PC-3 (cell line): ENCODE measurements around the gene PTCD2. TPM values are rescaled to one million over a fixed set of nuclear protein-coding genes. Genes with fewer than 3 reads are reported as not detected.
"Not testable (repeated sequence)": the region's sequence is repeated elsewhere in the genome, so short reads cannot be mapped to it uniquely, and the experiment has no call there.

Experiments
- ATAC-seq: fragments of 200-7000 bp; cut with Tn5 transposase; 2 replicates; pipeline ENCODE4 v1.9.1; 2020; ENCODE audit warnings: mild to moderate bottlenecking, moderate library complexity
- BruUV-seq: library from RNA; stranded (reverse); fragments of 400-500 nt; replicated peaks from 2 replicates; lab custom pipeline; 2021; lab: Mats Ljungman, UMichigan
- CTCF ChIA-PET: fragments of 300-600 bp; sonication (Branson Sonifier 250); formaldehyde crosslinking; loops from one replicate; lab custom pipeline; 2022; ENCODE audit warnings: antibody characterized with exemption; lab: Charles Lee
- POLR2A ChIA-PET: fragments of 300-600 bp; sonication (Branson Sonifier 250); formaldehyde crosslinking; loops from one replicate; lab custom pipeline; 2022; ENCODE audit warnings: antibody characterized with exemption; ENCODE audit not compliant: unreplicated experiment; lab: Charles Lee
- DNase-seq: peaks from one replicate; pipeline ENCODE4 v3.0.0-alpha.2; 2015
- H2AFZ ChIP-seq: fragments of 300-600 bp; sonication (generic); 2 replicates; pipeline ENCODE4 v1.6.0; 2016; ENCODE audit warnings: antibody characterized with exemption, low read length
- H3F3A ChIP-seq: fragments of 300-600 bp; sonication (generic); one replicate; pipeline ENCODE4 v1.6.0; 2017; ENCODE audit warnings: antibody characterized with exemption, low read length, control low read depth, mild to moderate bottlenecking; ENCODE audit not compliant: unreplicated experiment
- H3K27ac ChIP-seq: fragments of 300-600 bp; sonication (generic); 2 replicates; pipeline ENCODE4 v1.5.1; 2016; ENCODE audit warnings: mild to moderate bottlenecking, low read length
- H3K27me3 ChIP-seq: fragments of 300-600 bp; sonication (generic); 2 replicates; pipeline ENCODE4 v1.6.1; 2016; ENCODE audit warnings: low read length, mixed read lengths
- H3K36me3 ChIP-seq: fragments of 300-600 bp; sonication (generic); 2 replicates; pipeline ENCODE4 v1.6.1; 2016; ENCODE audit warnings: low read depth, mixed run types, low read length, mixed read lengths
- H3K4me1 ChIP-seq: fragments of 300-600 bp; sonication (generic); 2 replicates; pipeline ENCODE4 v1.5.1; 2016; ENCODE audit warnings: low read length; ENCODE audit not compliant: insufficient read depth
- H3K4me2 ChIP-seq: fragments of 300-600 bp; sonication (generic); 2 replicates; pipeline ENCODE4 v1.6.0; 2016; ENCODE audit warnings: low read length
- H3K4me3 ChIP-seq: fragments of 300-600 bp; sonication (generic); 2 replicates; pipeline ENCODE4 v1.5.1; 2016; ENCODE audit warnings: mild to moderate bottlenecking, low read length, mixed read lengths
- H3K79me2 ChIP-seq: fragments of 300-600 bp; sonication (generic); 2 replicates; pipeline ENCODE4 v1.6.1; 2017; ENCODE audit warnings: low read length, mixed read lengths
- H3K9ac ChIP-seq: fragments of 300-600 bp; sonication (generic); 2 replicates; pipeline ENCODE4 v1.6.0; 2016; ENCODE audit warnings: mild to moderate bottlenecking, low read length
- H3K9me2 ChIP-seq: fragments of 300-600 bp; sonication (generic); replicated peaks from 2 replicates; pipeline ENCODE4 v1.6.1; 2016; ENCODE audit warnings: mixed run types, low read length, mixed read lengths
- H3K9me3 ChIP-seq: fragments of 300-600 bp; sonication (generic); 2 replicates; pipeline ENCODE4 v1.6.1; 2016; ENCODE audit warnings: low read length, mixed read lengths
- H4K20me1 ChIP-seq: fragments of 300-600 bp; sonication (generic); 2 replicates; pipeline ENCODE4 v1.6.1; 2016; ENCODE audit warnings: low read length, mixed read lengths
- EZH2 ChIP-seq: fragments of 300-600 bp; sonication (generic); IDR thresholded peaks from one replicate; pipeline ENCODE4 v1.6.1; 2017; ENCODE audit warnings: antibody characterized with exemption, mild to moderate bottlenecking, low read length; ENCODE audit not compliant: unreplicated experiment
- EZH2phosphoT487 ChIP-seq: fragments of 300-600 bp; sonication (generic); IDR thresholded peaks from 2 replicates; pipeline ENCODE4 v1.6.1; 2018; ENCODE audit warnings: mild to moderate bottlenecking, antibody characterized with exemption, low read length, borderline replicate concordance
- intact Hi-C: fragments of 100-400 bp; cut with micrococcal nuclease; formaldehyde crosslinking; loops from 2 replicates; pipeline ENCODE4 v1.9.0; 2023
- total RNA-seq: library from RNA; depleted of rRNA; stranded (reverse); fragments of >200 nt; gene quantifications from 2 replicates; pipeline ENCODE4 v1.2.3, GENCODE V29; 2014
- TF ChIP-seq, protein P1 (sequence below): fragments of 300-600 bp; sonication (generic); conservative IDR thresholded peaks from 2 replicates; pipeline ENCODE4 v1.5.1; 2017; ENCODE audit warnings: antibody characterized with exemption, low read depth, mild to moderate bottlenecking, low read length

The PTCD2 gene
- total RNA-seq, 1 experiment from 2014 or later, result 3.4 TPM

DNA sequence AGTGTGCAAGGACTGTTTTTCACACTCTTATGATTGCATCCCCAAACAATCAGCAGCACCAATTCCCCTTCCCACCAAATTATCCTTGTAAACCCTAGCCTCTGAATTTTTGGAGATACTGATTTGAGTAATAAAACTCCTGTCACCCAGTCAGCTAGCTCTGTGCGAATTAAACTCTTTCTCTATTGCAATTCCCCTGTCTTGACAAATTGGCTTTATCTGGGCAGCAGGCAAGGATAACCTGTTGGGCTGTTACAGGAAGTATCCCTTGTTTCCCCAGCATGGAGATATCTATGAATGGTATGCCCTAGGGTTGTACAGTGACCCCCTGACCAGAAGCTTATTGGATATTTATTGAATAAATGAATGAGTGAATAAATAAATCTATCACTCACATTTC lies 80.8 kb downstream of the PTCD2 start:
- Histone ChIP-seq H3K27me3 (no peaks in the 10 kb centered on the region), H3K4me1 (no peaks in the 10 kb centered on the region), H3K9me3 (0 out of 2 replicates have a peak, but pooled peaks cover 3% of the 10 kb centered on the region), H3K79me2 (no peaks in the 10 kb centered on the region), H4K20me1 (no peaks in the 10 kb centered on the region), H3K9me2 (no peaks in the 10 kb centered on the region), H3K4me3 (no peak overlapping the region), H3K36me3 (peaks cover 6% of the 10 kb centered on the region; the same call in 1 of the 2 replicates), H3F3A (no peaks in the 10 kb centered on the region), H3K27ac (no peak overlapping the region), H2AFZ (no peak overlapping the region), H3K4me2 (no peak overlapping the region), H3K9ac (no peak overlapping the region)
- ATAC-seq (no peak), DNase-seq (no peak)
- POLR2A ChIA-PET, result no interaction called here
- intact Hi-C loops, result no loop called here
- TF ChIP-seq EZH2phosphoT487, result no peak
- TF ChIP-seq, protein P1, sequence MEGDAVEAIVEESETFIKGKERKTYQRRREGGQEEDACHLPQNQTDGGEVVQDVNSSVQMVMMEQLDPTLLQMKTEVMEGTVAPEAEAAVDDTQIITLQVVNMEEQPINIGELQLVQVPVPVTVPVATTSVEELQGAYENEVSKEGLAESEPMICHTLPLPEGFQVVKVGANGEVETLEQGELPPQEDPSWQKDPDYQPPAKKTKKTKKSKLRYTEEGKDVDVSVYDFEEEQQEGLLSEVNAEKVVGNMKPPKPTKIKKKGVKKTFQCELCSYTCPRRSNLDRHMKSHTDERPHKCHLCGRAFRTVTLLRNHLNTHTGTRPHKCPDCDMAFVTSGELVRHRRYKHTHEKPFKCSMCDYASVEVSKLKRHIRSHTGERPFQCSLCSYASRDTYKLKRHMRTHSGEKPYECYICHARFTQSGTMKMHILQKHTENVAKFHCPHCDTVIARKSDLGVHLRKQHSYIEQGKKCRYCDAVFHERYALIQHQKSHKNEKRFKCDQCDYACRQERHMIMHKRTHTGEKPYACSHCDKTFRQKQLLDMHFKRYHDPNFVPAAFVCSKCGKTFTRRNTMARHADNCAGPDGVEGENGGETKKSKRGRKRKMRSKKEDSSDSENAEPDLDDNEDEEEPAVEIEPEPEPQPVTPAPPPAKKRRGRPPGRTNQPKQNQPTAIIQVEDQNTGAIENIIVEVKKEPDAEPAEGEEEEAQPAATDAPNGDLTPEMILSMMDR, result no peak
- no peak for TF ChIP-seq EZH2
- BruUV-seq, result no TSS peak
- CTCF ChIA-PET, result no interaction called here

DNA sequence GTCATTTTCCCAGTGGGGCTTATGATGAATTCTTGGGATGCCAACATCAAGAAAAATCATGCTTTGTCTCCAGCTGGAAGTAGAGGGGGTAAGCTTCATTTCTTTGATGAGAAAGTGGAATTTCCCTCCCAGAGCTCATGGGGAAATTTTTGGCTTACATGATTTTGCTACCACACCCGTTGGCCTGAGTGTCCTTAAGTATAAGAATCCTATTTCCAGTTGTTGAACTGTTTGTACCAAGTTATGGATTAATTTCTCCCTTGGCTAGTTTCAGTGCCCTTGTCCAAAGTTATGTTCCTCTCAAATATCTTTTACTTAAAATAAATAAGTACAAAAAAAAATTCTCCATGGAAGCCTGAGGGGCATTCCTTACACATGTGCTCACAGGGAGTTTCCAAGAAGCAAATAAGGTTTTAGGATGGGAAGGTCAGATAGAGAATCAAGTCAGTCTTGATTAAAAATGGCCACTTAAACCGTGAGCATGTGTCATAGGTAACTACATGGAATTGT lies 82.3 kb downstream of the PTCD2 start:
- ATAC-seq, result peak; percentile 49
- Histone ChIP-seq H3K4me2 (no peak overlapping the region), H2AFZ (no peak overlapping the region), H3K9ac (no peak overlapping the region), H3K4me1 (no peaks in the 10 kb centered on the region), H3K27me3 (no peaks in the 10 kb centered on the region), H4K20me1 (no peaks in the 10 kb centered on the region), H3K27ac (peak overlapping the region; percentile 17), H3K9me2 (no peaks in the 10 kb centered on the region), H3K79me2 (no peaks in the 10 kb centered on the region), H3K36me3 (peaks cover 6% of the 10 kb centered on the region; the same call in 1 of the 2 replicates), H3K9me3 (0 out of 2 replicates have a peak, but pooled peaks cover 3% of the 10 kb centered on the region), H3F3A (no peaks in the 10 kb centered on the region), H3K4me3 (no peak overlapping the region)
- ChIA-PET POLR2A (no interaction called here), CTCF (interaction anchor here (0.6 kb wide), 1 partner anchor 96 kb away, joined by 3 read pairs; no protein-coding TSS in a partner anchor)
- TF ChIP-seq EZH2 (no peak), EZH2phosphoT487 (no peak)
- TF ChIP-seq, protein P1, result no peak
- BruUV-seq, result no TSS peak
- intact Hi-C loops, result no loop called here
- peak; percentile 43 for DNase-seq

DNA sequence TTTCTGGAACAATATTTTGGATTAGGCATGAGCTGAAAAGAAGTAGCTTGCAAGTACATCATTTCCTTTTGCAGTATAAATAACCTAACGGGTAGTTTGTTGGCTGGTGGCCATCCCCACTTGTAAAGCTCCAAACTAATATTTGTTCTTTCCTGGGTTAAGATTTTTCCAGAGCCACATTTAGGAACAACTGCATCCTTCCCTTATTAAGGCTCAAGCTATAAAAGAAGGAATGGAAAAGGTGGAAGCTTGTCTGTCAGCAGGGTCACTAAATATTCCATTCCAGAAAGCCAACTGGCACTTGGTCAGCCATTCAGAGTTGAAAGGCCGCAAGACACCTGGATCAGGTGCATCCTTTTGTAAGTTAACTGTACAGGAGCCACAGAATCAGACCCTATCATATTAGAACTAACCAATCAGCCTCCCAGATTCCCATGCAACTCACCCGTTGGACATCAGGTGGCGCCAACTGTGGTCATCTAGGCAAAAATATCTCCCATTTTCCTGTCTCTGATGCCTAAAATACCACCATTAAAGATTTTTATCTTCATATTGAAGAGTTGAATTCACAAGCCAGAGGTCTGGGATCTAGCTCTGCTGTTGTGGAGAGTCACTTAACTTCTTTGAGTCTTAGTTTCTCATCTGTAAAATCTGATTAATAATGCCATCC lies 82.9 kb downstream of the PTCD2 start:
- H4K20me1 ChIP-seq, result no peaks in the 10 kb centered on the region
- no peaks in the 10 kb centered on the region for H3K4me1 ChIP-seq
- ChIA-PET POLR2A (no interaction called here), CTCF (interaction anchor here (0.6 kb wide), 1 partner anchor 95 kb away, joined by 3 read pairs; no protein-coding TSS in a partner anchor)
- H3K36me3 ChIP-seq, result peaks cover 6% of the 10 kb centered on the region; the same call in 1 of the 2 replicates
- H3K9me3 ChIP-seq, result 0 out of 2 replicates have a peak, but pooled peaks cover 3% of the 10 kb centered on the region
- DNase-seq (peak; percentile 21), ATAC-seq (peak; percentile 15; the same call in 1 of the 2 replicates)
- H3K9me2 ChIP-seq, result no peaks in the 10 kb centered on the region
- no peak overlapping the region for H2AFZ ChIP-seq
- H3K27me3 ChIP-seq, result no peaks in the 10 kb centered on the region
- H3K9ac ChIP-seq, result no peak overlapping the region
- BruUV-seq, result no TSS peak
- H3F3A ChIP-seq, result no peaks in the 10 kb centered on the region
- H3K4me2 ChIP-seq, result no peak overlapping the region
- TF ChIP-seq EZH2phosphoT487, result no peak
- no peak for TF ChIP-seq EZH2
- TF ChIP-seq, protein P1, result peak; percentile 59
- peak overlapping the region; percentile 17 for H3K27ac ChIP-seq
- intact Hi-C loops, result no loop called here
- no peaks in the 10 kb centered on the region for H3K79me2 ChIP-seq
- no peak overlapping the region for H3K4me3 ChIP-seq

DNA sequence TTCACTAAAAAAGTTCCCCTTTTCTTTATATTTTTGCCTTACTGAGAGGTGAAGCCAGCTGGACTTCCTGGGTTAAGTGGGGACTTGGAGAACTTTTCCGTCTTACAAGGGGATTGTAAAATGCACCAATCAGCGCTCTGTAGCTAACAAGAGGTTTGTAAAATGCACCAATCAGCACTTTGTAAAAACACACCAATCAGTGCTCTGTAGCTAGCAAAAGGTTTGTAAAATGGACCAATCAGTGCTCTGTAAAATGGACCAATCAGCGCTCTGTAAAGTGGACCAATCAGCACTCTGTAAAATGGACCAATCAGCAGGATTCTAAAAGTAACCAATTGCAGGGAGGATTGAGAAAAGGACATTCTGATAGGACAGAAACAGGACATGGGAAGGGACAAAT lies 84.6 kb downstream of the PTCD2 start:
- POLR2A ChIA-PET, ATAC-seq, H3K36me3 ChIP-seq, BruUV-seq, H2AFZ ChIP-seq, H3K27ac ChIP-seq, H3K27me3 ChIP-seq, DNase-seq, H3F3A ChIP-seq, H3K4me3 ChIP-seq, H4K20me1 ChIP-seq, H3K4me1 ChIP-seq, H3K9me2 ChIP-seq, H3K9ac ChIP-seq, H3K79me2 ChIP-seq, CTCF ChIA-PET, intact Hi-C loops, H3K9me3 ChIP-seq, H3K4me2 ChIP-seq: not testable (repeated sequence)
